Measurements from ENCODE around the gene CPNE6.

Gene CPNE6

GRCh38 chr14:24055971-24056799, 15.2 kb upstream of the CPNE6 start:
- Histone ChIP-seq H3K36me3 (ENCODE audit: control insufficient read depth in 2 of 2, insufficient read depth in 2 of 2, low read length in 2 of 2) (no peaks in the 10 kb centered on the region), H3K4me1 (ENCODE audit: control insufficient read depth, insufficient read depth, low read length) (peaks cover 20% of the 10 kb centered on the region), H3K27me3 (ENCODE audit: control insufficient read depth in 1 of 2, insufficient read depth in 2 of 2, low read length in 2 of 2) (peaks cover 4 to 13% of the 10 kb centered on the region in 2 donors), H3K9ac (ENCODE audit: low read length in 2 of 2) (no peak overlapping the region), H3K27ac (ENCODE audit: low read length) (no peak overlapping the region), H3K4me3 (ENCODE audit: low read length in 2 of 2) (no peak overlapping the region), H3K9me3 (ENCODE audit: control insufficient read depth in 2 of 2, low read length in 2 of 2) (no peaks in the 10 kb centered on the region)

GRCh38 chr14:24056800-24057184, 14.6 kb upstream of the CPNE6 start:
- H3K9me3 ChIP-seq (ENCODE audit: control insufficient read depth in 2 of 2, low read length in 2 of 2): no peaks in the 10 kb centered on the region
- peaks cover 4 to 13% of the 10 kb centered on the region in 2 donors for H3K27me3 ChIP-seq (ENCODE audit: control insufficient read depth in 1 of 2, insufficient read depth in 2 of 2, low read length in 2 of 2)
- no peak overlapping the region for H3K4me3 ChIP-seq (ENCODE audit: low read length in 2 of 2)
- peaks cover 14% of the 10 kb centered on the region for H3K4me1 ChIP-seq (ENCODE audit: control insufficient read depth, insufficient read depth, low read length)
- no peaks in the 10 kb centered on the region for H3K36me3 ChIP-seq (ENCODE audit: control insufficient read depth in 2 of 2, insufficient read depth in 2 of 2, low read length in 2 of 2)
- no peak overlapping the region for H3K27ac ChIP-seq (ENCODE audit: low read length)
- H3K9ac ChIP-seq (ENCODE audit: low read length in 2 of 2): no peak overlapping the region

- no peak overlapping the region for H3K4me3 ChIP-seq (ENCODE audit: low read length in 2 of 2)
- H3K27me3 ChIP-seq (ENCODE audit: control insufficient read depth in 1 of 2, insufficient read depth in 2 of 2, low read length in 2 of 2): peaks cover 4 to 13% of the 10 kb centered on the region in 2 donors
- no peak overlapping the region for H3K27ac ChIP-seq (ENCODE audit: low read length)
- H3K36me3 ChIP-seq (ENCODE audit: control insufficient read depth in 2 of 2, insufficient read depth in 2 of 2, low read length in 2 of 2): no peaks in the 10 kb centered on the region
- H3K9ac ChIP-seq (ENCODE audit: low read length in 2 of 2): no peak overlapping the region
- no peaks in the 10 kb centered on the region for H3K9me3 ChIP-seq (ENCODE audit: control insufficient read depth in 2 of 2, low read length in 2 of 2)
- H3K4me1 ChIP-seq (ENCODE audit: control insufficient read depth, insufficient read depth, low read length): peaks cover 10% of the 10 kb centered on the region
Measured at GRCh38 chr14:24057271-24057670, 14.1 kb upstream of the CPNE6 start.

GRCh38 chr14:24057867-24058259, 13.5 kb upstream of the CPNE6 start:
- no peak overlapping the region for H3K4me3 ChIP-seq (ENCODE audit: low read length in 2 of 2)
- no peaks in the 10 kb centered on the region for H3K36me3 ChIP-seq (ENCODE audit: control insufficient read depth in 2 of 2, insufficient read depth in 2 of 2, low read length in 2 of 2)
- peaks cover 4% of the 10 kb centered on the region for H3K4me1 ChIP-seq (ENCODE audit: control insufficient read depth, insufficient read depth, low read length)
- H3K27me3 ChIP-seq (ENCODE audit: control insufficient read depth in 1 of 2, insufficient read depth in 2 of 2, low read length in 2 of 2): peaks cover 4 to 13% of the 10 kb centered on the region in 2 donors
- no peak overlapping the region for H3K27ac ChIP-seq (ENCODE audit: low read length)
- H3K9me3 ChIP-seq (ENCODE audit: control insufficient read depth in 2 of 2, low read length in 2 of 2): no peaks in the 10 kb centered on the region
- no peak overlapping the region for H3K9ac ChIP-seq (ENCODE audit: low read length in 2 of 2)

GRCh38 chr14:24058260-24058950, 13.0 kb upstream of the CPNE6 start:
- peaks cover 4 to 13% of the 10 kb centered on the region in 2 donors for H3K27me3 ChIP-seq (ENCODE audit: control insufficient read depth in 1 of 2, insufficient read depth in 2 of 2, low read length in 2 of 2)
- H3K9me3 ChIP-seq (ENCODE audit: control insufficient read depth in 2 of 2, low read length in 2 of 2): no peaks in the 10 kb centered on the region
- H3K4me1 ChIP-seq (ENCODE audit: control insufficient read depth, insufficient read depth, low read length): peaks cover 3% of the 10 kb centered on the region
- no peaks in the 10 kb centered on the region for H3K36me3 ChIP-seq (ENCODE audit: control insufficient read depth in 2 of 2, insufficient read depth in 2 of 2, low read length in 2 of 2)
- H3K4me3 ChIP-seq (ENCODE audit: low read length in 2 of 2): no peak overlapping the region
- H3K9ac ChIP-seq (ENCODE audit: low read length in 2 of 2): no peak overlapping the region
- no peak overlapping the region for H3K27ac ChIP-seq (ENCODE audit: low read length)

- H3K4me1 ChIP-seq (ENCODE audit: control insufficient read depth, insufficient read depth, low read length): peaks cover 3% of the 10 kb centered on the region
- H3K9me3 ChIP-seq (ENCODE audit: control insufficient read depth in 2 of 2, low read length in 2 of 2): no peaks in the 10 kb centered on the region
- no peak overlapping the region for H3K4me3 ChIP-seq (ENCODE audit: low read length in 2 of 2)
- peaks cover 4 to 10% of the 10 kb centered on the region in 2 donors for H3K27me3 ChIP-seq (ENCODE audit: control insufficient read depth in 1 of 2, insufficient read depth in 2 of 2, low read length in 2 of 2)
- no peak overlapping the region for H3K27ac ChIP-seq (ENCODE audit: low read length)
- no peak overlapping the region for H3K9ac ChIP-seq (ENCODE audit: low read length in 2 of 2)
- no peaks in the 10 kb centered on the region for H3K36me3 ChIP-seq (ENCODE audit: control insufficient read depth in 2 of 2, insufficient read depth in 2 of 2, low read length in 2 of 2)
Measured at GRCh38 chr14:24058951-24059475, 12.3 kb upstream of the CPNE6 start.

- peaks cover 3% of the 10 kb centered on the region for H3K4me1 ChIP-seq (ENCODE audit: control insufficient read depth, insufficient read depth, low read length)
- H3K4me3 ChIP-seq (ENCODE audit: low read length in 2 of 2): no peak overlapping the region
- no peaks in the 10 kb centered on the region for H3K9me3 ChIP-seq (ENCODE audit: control insufficient read depth in 2 of 2, low read length in 2 of 2)
- H3K27me3 ChIP-seq (ENCODE audit: control insufficient read depth in 1 of 2, insufficient read depth in 2 of 2, low read length in 2 of 2): peaks cover 1 to 3% of the 10 kb centered on the region in 2 donors
- H3K9ac ChIP-seq (ENCODE audit: low read length in 2 of 2): no peak overlapping the region
- H3K27ac ChIP-seq (ENCODE audit: low read length): no peak overlapping the region
- no peaks in the 10 kb centered on the region for H3K36me3 ChIP-seq (ENCODE audit: control insufficient read depth in 2 of 2, insufficient read depth in 2 of 2, low read length in 2 of 2)
Measured at GRCh38 chr14:24059841-24060388, 11.4 kb upstream of the CPNE6 start.

- H3K27ac ChIP-seq (ENCODE audit: low read length): no peak overlapping the region
- no peaks in the 10 kb centered on the region for H3K9me3 ChIP-seq (ENCODE audit: control insufficient read depth in 2 of 2, low read length in 2 of 2)
- no peaks in the 10 kb centered on the region for H3K36me3 ChIP-seq (ENCODE audit: control insufficient read depth in 2 of 2, insufficient read depth in 2 of 2, low read length in 2 of 2)
- H3K9ac ChIP-seq (ENCODE audit: low read length in 2 of 2): no peak overlapping the region
- peaks cover 3% of the 10 kb centered on the region for H3K4me1 ChIP-seq (ENCODE audit: control insufficient read depth, insufficient read depth, low read length)
- no peak overlapping the region for H3K4me3 ChIP-seq (ENCODE audit: low read length in 2 of 2)
- H3K27me3 ChIP-seq (ENCODE audit: control insufficient read depth in 1 of 2, insufficient read depth in 2 of 2, low read length in 2 of 2): peaks cover 0 to 3% of the 10 kb centered on the region in 2 donors
Measured at GRCh38 chr14:24060443-24060842, 10.9 kb upstream of the CPNE6 start.

- Histone ChIP-seq H3K4me1 (ENCODE audit: control insufficient read depth, insufficient read depth, low read length) (peaks cover 3% of the 10 kb centered on the region), H3K36me3 (ENCODE audit: control insufficient read depth in 2 of 2, insufficient read depth in 2 of 2, low read length in 2 of 2) (no peaks in the 10 kb centered on the region), H3K9ac (ENCODE audit: low read length in 2 of 2) (no peak overlapping the region), H3K4me3 (ENCODE audit: low read length in 2 of 2) (no peak overlapping the region), H3K9me3 (ENCODE audit: control insufficient read depth in 2 of 2, low read length in 2 of 2) (no peaks in the 10 kb centered on the region), H3K27me3 (ENCODE audit: control insufficient read depth in 1 of 2, insufficient read depth in 2 of 2, low read length in 2 of 2) (peaks cover 0 to 3% of the 10 kb centered on the region in 2 donors), H3K27ac (ENCODE audit: low read length) (no peak overlapping the region)
Measured at GRCh38 chr14:24060984-24061913, 10.1 kb upstream of the CPNE6 start.
